AG04450 (cell line): ENCODE data around the gene PRDM8. TPM values are rescaled to one million over a fixed set of nuclear protein-coding genes. Genes with fewer than 3 reads are reported as not detected.
A peak's percentile ranks its signal among the peaks of the same experiment; 100 is the strongest.

Source experiments
- CTCF ChIA-PET: fragments of 300-600, 350-600 bp; formaldehyde crosslinking; extraction: SDS; loops from one replicate; lab custom pipeline; 2022; ENCODE audit warnings: antibody characterized with exemption, inconsistent platforms; lab: Charles Lee
- POLR2A ChIA-PET: fragments of 350-600 bp; formaldehyde crosslinking; extraction: SDS; loops from one replicate; lab custom pipeline; 2021; ENCODE audit warnings: antibody characterized with exemption, inconsistent platforms; lab: Yijun Ruan, JAX
- DNase-seq: peaks from one replicate; pipeline ENCODE4 v3.0.0-alpha.2; 2011; ENCODE audit warnings: low read depth, low spot score
- H3K27ac ChIP-seq: one replicate; pipeline ENCODE4 v1.5.1; 2012; ENCODE audit warnings: low read depth, low read length, control low read depth
- H3K27me3 ChIP-seq: one replicate; pipeline ENCODE4 v1.6.0; 2012; ENCODE audit warnings: low read length; ENCODE audit not compliant: control insufficient read depth, insufficient read depth
- H3K4me3 ChIP-seq: 2 replicates; pipeline ENCODE4 v1.5.1; 2011; ENCODE audit warnings: mild to moderate bottlenecking, low read depth, low read length, control low read depth
- H3K9me3 ChIP-seq: 2 replicates; pipeline ENCODE4 v1.5.1; 2012; ENCODE audit warnings: low read length; ENCODE audit not compliant: control insufficient read depth, insufficient read depth
- polyA plus RNA-seq: library from polyadenylated mRNA; depleted of rRNA; stranded (reverse); fragments of >200 nt; gene quantifications from 2 replicates; pipeline ENCODE4 v1.2.3, GENCODE V29; 2011
- TF ChIP-seq, protein P1 (sequence below): IDR thresholded peaks from 2 replicates; pipeline ENCODE4 v1.5.1; 2011; ENCODE audit warnings: low read depth, low read length, control low read depth, inconsistent platforms

The PRDM8 gene
- polyA plus RNA-seq, 1 experiment, result 12.8 TPM

DNA sequence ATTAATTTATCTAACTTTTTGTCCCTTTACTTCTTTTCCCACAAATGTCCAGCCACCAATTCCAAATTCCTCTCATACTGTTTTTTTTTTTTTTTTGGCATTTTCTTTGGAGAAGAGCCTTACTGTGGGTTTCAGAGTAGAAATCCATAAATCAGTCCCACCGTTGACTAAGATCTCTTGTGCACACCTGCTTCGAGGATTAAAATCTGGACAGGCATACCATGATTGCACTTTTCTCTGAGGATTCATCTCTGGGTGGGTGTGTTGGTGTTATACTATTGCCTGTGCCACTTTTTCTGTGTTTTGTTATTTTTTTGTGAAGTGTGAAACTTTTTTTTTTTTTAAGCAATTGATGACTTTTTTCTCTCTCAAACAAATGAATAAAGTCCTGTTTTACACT is 13.2 kb downstream of the PRDM8 start:
- POLR2A ChIA-PET, result no interaction called here
- DNase-seq, result no peak
- TF ChIP-seq, protein P1, sequence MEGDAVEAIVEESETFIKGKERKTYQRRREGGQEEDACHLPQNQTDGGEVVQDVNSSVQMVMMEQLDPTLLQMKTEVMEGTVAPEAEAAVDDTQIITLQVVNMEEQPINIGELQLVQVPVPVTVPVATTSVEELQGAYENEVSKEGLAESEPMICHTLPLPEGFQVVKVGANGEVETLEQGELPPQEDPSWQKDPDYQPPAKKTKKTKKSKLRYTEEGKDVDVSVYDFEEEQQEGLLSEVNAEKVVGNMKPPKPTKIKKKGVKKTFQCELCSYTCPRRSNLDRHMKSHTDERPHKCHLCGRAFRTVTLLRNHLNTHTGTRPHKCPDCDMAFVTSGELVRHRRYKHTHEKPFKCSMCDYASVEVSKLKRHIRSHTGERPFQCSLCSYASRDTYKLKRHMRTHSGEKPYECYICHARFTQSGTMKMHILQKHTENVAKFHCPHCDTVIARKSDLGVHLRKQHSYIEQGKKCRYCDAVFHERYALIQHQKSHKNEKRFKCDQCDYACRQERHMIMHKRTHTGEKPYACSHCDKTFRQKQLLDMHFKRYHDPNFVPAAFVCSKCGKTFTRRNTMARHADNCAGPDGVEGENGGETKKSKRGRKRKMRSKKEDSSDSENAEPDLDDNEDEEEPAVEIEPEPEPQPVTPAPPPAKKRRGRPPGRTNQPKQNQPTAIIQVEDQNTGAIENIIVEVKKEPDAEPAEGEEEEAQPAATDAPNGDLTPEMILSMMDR, result no peak

DNA sequence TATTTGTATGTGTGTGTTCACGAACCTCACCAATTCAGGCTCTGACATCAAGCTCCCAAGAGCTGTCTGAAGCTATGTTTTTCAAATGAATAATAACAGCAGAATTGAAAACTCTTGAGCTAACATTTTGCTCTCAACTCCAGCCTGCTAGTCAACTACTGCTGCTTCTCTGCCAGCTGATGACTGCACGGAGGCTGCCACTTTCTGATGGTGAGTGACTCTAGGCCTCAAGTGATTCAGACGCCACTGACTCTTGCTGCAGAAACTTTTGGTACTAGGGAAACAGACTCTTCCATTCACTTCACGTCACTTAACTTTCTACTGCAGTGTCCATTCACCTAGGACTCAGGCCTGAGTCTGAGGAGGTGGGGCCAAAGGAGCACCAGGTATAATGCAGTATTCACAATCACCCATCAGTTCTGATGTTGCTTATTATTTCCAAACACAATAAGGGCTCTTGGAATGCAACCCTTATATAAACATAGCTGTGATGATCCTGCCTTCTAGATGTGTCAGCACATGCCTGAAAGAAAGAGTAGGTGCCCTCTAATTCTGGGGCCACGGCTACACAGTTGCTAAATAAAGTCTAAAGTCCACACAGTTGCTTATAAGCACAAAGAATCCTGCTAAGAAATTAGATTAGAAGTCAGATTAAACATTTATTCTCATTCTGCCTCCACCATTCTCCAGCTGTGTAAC is 16.0 kb downstream of the PRDM8 start:
- Histone ChIP-seq H3K4me3 (no peak overlapping the region), H3K27me3 (no peaks in the 10 kb centered on the region), H3K27ac (peak overlapping the region; percentile 35), H3K9me3 (no peaks in the 10 kb centered on the region)
- ChIA-PET CTCF (interaction anchor here (0.6 to 2.7 kb wide), 16 partner anchors 8 to 1262 kb away, joined by 3 to 18 read pairs (median 4); partner anchors contain the start of genes CFAP299 and FGF5), POLR2A (interaction anchor here (0.8 to 2.1 kb wide), 3 partner anchors 11 to 54 kb away, joined by 3 to 7 read pairs (median 3); partner anchors contain the start of gene FGF5)
- DNase-seq, result no peak
- TF ChIP-seq, protein P1, result no peak

More for the DNA sequence above, 13.2 kb downstream of the PRDM8 start:
- CTCF ChIA-PET, result interaction anchor here (0.7 to 1.2 kb wide), 6 partner anchors 7 to 1191 kb away, joined by 4 to 9 read pairs (median 4); no protein-coding TSS in a partner anchor
- H3K27me3 ChIP-seq, result no peaks in the 10 kb centered on the region
- H3K4me3 ChIP-seq, result no peak overlapping the region
- H3K27ac ChIP-seq, result no peak overlapping the region
- H3K9me3 ChIP-seq, result peaks cover 11% of the 10 kb centered on the region

DNA sequence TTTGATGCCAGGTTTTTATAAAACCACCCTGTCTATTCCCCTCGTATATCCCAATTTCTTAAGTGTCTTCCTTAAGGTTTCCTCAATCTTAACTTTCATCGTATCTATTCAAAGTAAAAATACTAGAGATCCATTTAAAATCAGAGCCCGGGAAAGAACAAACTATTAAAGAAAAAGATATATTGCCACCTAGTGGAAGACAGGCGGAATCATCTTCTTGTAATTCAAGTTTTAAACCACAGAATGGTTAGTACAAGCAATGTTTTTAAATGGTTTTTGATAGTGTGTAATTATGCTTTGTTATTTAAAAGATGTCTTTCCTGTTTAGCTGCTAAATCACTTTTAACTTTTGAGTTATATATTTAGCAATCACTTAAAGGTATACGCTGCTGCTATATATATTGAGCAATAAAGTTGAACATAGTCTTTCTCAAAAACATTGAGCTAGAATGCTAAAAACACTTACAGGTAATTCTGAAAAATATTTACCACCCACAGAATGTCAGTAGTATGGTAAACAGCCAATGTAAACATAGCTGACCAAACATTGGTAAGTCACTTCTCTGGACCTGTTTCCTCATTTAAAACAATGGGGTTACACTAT is 18.2 kb downstream of the PRDM8 start:
- TF ChIP-seq, protein P1, result peak; percentile 67
- POLR2A ChIA-PET, result interaction anchor here (1.0 kb wide), 1 partner anchor 12 kb away, joined by 5 read pairs; no protein-coding TSS in a partner anchor
- DNase-seq, result no peak
- Histone ChIP-seq H3K4me3 (no peak overlapping the region), H3K27ac (no peak overlapping the region), H3K27me3 (no peaks in the 10 kb centered on the region), H3K9me3 (no peaks in the 10 kb centered on the region)
- CTCF ChIA-PET, result interaction anchor here (0.6 to 2.1 kb wide), 34 partner anchors 10 to 1264 kb away, joined by 3 to 13 read pairs (median 4); partner anchors contain the start of genes CFAP299, FGF5 and PRDM8

DNA sequence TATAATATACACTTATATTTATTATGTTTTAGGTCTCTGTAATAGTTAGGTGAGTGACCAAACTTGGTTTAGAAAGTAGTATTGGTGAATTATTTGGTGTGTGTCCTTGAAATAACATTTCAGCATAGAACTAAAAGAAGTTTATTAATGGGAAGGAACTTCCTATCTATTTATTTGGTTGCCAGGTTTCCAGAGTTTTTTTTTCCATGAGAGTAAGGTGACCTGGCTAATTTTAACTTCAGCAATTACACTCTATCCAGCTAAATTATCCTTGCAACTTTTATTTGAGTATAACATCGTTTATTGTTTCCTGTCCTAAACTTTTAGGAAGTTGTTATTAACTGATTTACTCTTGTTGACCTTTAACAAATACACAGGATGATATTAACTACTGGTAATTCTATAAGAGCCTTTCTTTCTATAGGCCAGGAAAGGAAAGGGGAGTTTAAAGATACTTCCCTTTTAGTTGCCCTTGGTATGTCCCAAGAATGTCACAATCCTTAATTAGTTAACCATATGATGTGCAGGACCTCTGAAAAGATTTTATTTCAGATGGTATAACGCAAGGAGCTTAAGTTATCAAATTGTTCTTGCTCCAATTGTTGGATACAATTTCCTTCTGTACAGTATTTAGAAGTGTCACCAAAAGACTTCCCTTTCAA is 18.9 kb downstream of the PRDM8 start:
- ChIA-PET CTCF (interaction anchor here (0.6 to 2.1 kb wide), 36 partner anchors 9 to 1264 kb away, joined by 3 to 13 read pairs (median 4); partner anchors contain the start of genes CFAP299, FGF5 and PRDM8), POLR2A (interaction anchor here (1.0 kb wide), 1 partner anchor 13 kb away, joined by 5 read pairs; no protein-coding TSS in a partner anchor)
- DNase-seq, result no peak
- Histone ChIP-seq H3K27me3 (no peaks in the 10 kb centered on the region), H3K4me3 (no peak overlapping the region), H3K27ac (no peak overlapping the region), H3K9me3 (no peaks in the 10 kb centered on the region)
- TF ChIP-seq, protein P1, result no peak
